ENCODE results near the gene ESF1. TPM values are rescaled to one million over a fixed set of nuclear protein-coding genes. Genes with fewer than 3 reads are reported as not detected.

ESF1 gene
- total and polyA plus RNA-seq, 9 of the 15 experiments (the other 6 are each of a cell fraction or from before 2014, with no cell fraction given), result 7.0 to 30.4 (median 18.6) TPM

- no peak overlapping the region for H3K27ac ChIP-seq (ENCODE audit: extremely low read depth, low read depth, low read length)
- intact Hi-C loops (cut with micrococcal nuclease), result no loop called here
- CTCF ChIA-PET (ENCODE audit: low intra/inter-chr PET ratio), result no interaction called here
- peaks cover 55% of the 10 kb centered on the region; the same call in 2 of the 3 replicates for H3K36me3 ChIP-seq (ENCODE audit: control insufficient read depth, insufficient read depth, low read length)
- H3K9ac ChIP-seq (ENCODE audit: insufficient read depth in 1 of 2, low read depth in 2 of 2, low read length in 2 of 2), result no peak overlapping the region
- no peak overlapping the region for H3K4me2 ChIP-seq (ENCODE audit: insufficient read depth, low read length)
- POLR2A ChIA-PET, result no interaction called here
- H3K9me1 ChIP-seq (ENCODE audit: control insufficient read depth, insufficient read depth, low read length), result no peaks in the 10 kb centered on the region
- no peaks in the 10 kb centered on the region for H3K4me1 ChIP-seq (replicated peaks in 1 of 2; ENCODE audit: control insufficient read depth in 2 of 2, insufficient read depth in 2 of 2, low read length in 2 of 2)
- H3K27me3 ChIP-seq (ENCODE audit: control insufficient read depth in 2 of 2, insufficient read depth in 2 of 2, low read length in 2 of 2), result no peaks in the 10 kb centered on the region
- H3K79me2 ChIP-seq (ENCODE audit: control insufficient read depth, insufficient read depth, low read length), result no peaks in the 10 kb centered on the region
- WGBS (ENCODE audit: insufficient coverage, low coverage, missing lambda C conversion rate), result 95% methylated on average over 3 of the region's 3 CpGs
- no peaks in the 10 kb centered on the region for H3K9me3 ChIP-seq (replicated peaks; ENCODE audit: control insufficient read depth, insufficient read depth, low read depth, low read length)
- TF ChIP-seq CSDE1 (IDR thresholded peaks at IDR 0.05), result no peak
- ATAC-seq, result no peak
- no TSS peak for BruUV-seq (replicated peaks)
- no peak for DNase-seq (ENCODE audit: extremely low read depth in 1 of 4, low spot score in 3 of 4)
- no peak overlapping the region for H2AFZ ChIP-seq (ENCODE audit: low read depth, low read length)
- FAIRE-seq, result no peak
- H4K20me1 ChIP-seq (replicated peaks; ENCODE audit: control insufficient read depth, insufficient read depth, low read length), result no peaks in the 10 kb centered on the region
- in situ Hi-C loops (cut with MboI), result no loop called here
- H3K4me3 ChIP-seq, result no peak overlapping the region
Measured at GRCh38 chr20:13715171-13715570, 69.5 kb downstream of the ESF1 start.

GRCh38 chr20:13708234-13708633 is 76.5 kb downstream of the ESF1 start:
- no peak overlapping the region for H2AFZ ChIP-seq (ENCODE audit: low read depth, low read length)
- WGBS (ENCODE audit: insufficient coverage, low coverage, missing lambda C conversion rate), result 9% methylated on average over 1 of the region's 1 CpG
- H3K27me3 ChIP-seq (ENCODE audit: control insufficient read depth in 2 of 2, insufficient read depth in 2 of 2, low read length in 2 of 2), result no peaks in the 10 kb centered on the region
- H3K9me3 ChIP-seq (replicated peaks; ENCODE audit: control insufficient read depth, insufficient read depth, low read depth, low read length), result no peaks in the 10 kb centered on the region
- H3K4me2 ChIP-seq (ENCODE audit: insufficient read depth, low read length), result no peak overlapping the region
- no peak overlapping the region for H3K4me3 ChIP-seq
- no peaks in the 10 kb centered on the region for H3K4me1 ChIP-seq (replicated peaks in 1 of 2; ENCODE audit: control insufficient read depth in 2 of 2, insufficient read depth in 2 of 2, low read length in 2 of 2)
- H3K36me3 ChIP-seq (ENCODE audit: control insufficient read depth, insufficient read depth, low read length), result no peaks in the 10 kb centered on the region
- no peaks in the 10 kb centered on the region for H3K79me2 ChIP-seq (ENCODE audit: control insufficient read depth, insufficient read depth, low read length)
- DNase-seq (ENCODE audit: extremely low read depth in 1 of 4, low spot score in 3 of 4) (no peak), FAIRE-seq (no peak), ATAC-seq (no peak)
- H3K9me1 ChIP-seq (ENCODE audit: control insufficient read depth, insufficient read depth, low read length), result no peaks in the 10 kb centered on the region
- ChIA-PET POLR2A (no interaction called here), CTCF (ENCODE audit: low intra/inter-chr PET ratio) (no interaction called here)
- in situ Hi-C loops (cut with MboI) (no loop called here), intact Hi-C loops (cut with micrococcal nuclease) (loop anchor here (10.0 kb wide), 2 partner anchors 93 to 383 kb away; no protein-coding TSS in a partner anchor)
- H3K27ac ChIP-seq (ENCODE audit: extremely low read depth, low read depth, low read length), result no peak overlapping the region
- H3K9ac ChIP-seq (ENCODE audit: insufficient read depth in 1 of 2, low read depth in 2 of 2, low read length in 2 of 2), result no peak overlapping the region
- H4K20me1 ChIP-seq (replicated peaks; ENCODE audit: control insufficient read depth, insufficient read depth, low read length), result no peaks in the 10 kb centered on the region
- BruUV-seq (replicated peaks), result no TSS peak
- TF ChIP-seq KLF10 (CRISPR knock-in tag; IDR thresholded peaks at IDR 0.05) (no peak), ETV5 (CRISPR knock-in tag; IDR thresholded peaks at IDR 0.05; ENCODE audit: low read depth) (no peak), ZNF134 (CRISPR knock-in tag; conservative IDR thresholded peaks at IDR 0.05) (no peak), HDAC8 (tag; IDR thresholded peaks at IDR 0.05) (no peak), ZNF316 (IDR thresholded peaks at IDR 0.05) (peak; percentile 85), ARID1B (IDR thresholded peaks at IDR 0.05) (no peak), THRB (CRISPR knock-in tag; conservative IDR thresholded peaks at IDR 0.05) (no peak), ZNF766 (CRISPR knock-in tag; conservative IDR thresholded peaks at IDR 0.05) (no peak), BRF1 (IDR thresholded peaks at IDR 0.05; ENCODE audit: borderline replicate concordance, extremely low read depth, insufficient read length) (no peak), GTF2A2 (tag; IDR thresholded peaks at IDR 0.05) (no peak), SMAD2 (IDR thresholded peaks at IDR 0.05; ENCODE audit: low read depth, low read length) (no peak), U2AF2 (optimal IDR thresholded peaks at IDR 0.05; ENCODE audit: low read depth, low read length) (no peak), CREB5 (CRISPR knock-in tag; IDR thresholded peaks at IDR 0.05) (no peak), TAF7 (tag; IDR thresholded peaks at IDR 0.05) (no peak), CBX2 (IDR thresholded peaks at IDR 0.05; ENCODE audit: insufficient read depth, low read length, poor library complexity, severe bottlenecking) (no peak), ADNP (tag; IDR thresholded peaks at IDR 0.05) (no peak)

Data from K562 (cell line).